ENCODE data around the gene PAK1. TPM values are rescaled to one million over a fixed set of nuclear protein-coding genes. Genes with fewer than 3 reads are reported as not detected.

Gene PAK1
- total RNA-seq, 4 donors from 2014 or later = 17.8 to 34.5 (median 21.6) TPM

DNA sequence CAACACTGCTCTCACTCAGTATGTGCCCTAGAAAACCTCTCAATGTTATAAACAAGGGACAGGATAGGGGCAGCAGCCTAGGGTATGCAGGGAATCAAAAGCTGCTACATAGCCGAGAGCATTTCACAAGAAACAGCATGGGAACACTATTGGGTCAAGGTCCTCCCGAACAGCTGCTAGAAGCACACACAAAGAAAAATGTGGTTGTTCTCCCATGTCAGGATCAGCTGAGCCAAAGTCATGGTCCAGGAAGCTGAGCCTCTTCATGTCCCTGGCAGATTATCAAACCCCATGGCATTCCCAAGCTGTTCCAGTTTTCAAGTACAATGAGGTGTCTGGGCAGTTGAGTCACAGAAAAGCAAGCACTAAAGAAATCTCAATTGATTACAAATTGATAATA is 151.4 kb downstream of the PAK1 start:
- no peak overlapping the region for H3K4me3 ChIP-seq (ENCODE audit: low read depth, poor library complexity, severe bottlenecking)
- WGBS, 2 donors = 76% methylated on average over 2 of the region's 2 CpGs
- no peak for TF ChIP-seq POLR2A (IDR thresholded peaks at IDR 0.05)
- TF ChIP-seq, protein P1, sequence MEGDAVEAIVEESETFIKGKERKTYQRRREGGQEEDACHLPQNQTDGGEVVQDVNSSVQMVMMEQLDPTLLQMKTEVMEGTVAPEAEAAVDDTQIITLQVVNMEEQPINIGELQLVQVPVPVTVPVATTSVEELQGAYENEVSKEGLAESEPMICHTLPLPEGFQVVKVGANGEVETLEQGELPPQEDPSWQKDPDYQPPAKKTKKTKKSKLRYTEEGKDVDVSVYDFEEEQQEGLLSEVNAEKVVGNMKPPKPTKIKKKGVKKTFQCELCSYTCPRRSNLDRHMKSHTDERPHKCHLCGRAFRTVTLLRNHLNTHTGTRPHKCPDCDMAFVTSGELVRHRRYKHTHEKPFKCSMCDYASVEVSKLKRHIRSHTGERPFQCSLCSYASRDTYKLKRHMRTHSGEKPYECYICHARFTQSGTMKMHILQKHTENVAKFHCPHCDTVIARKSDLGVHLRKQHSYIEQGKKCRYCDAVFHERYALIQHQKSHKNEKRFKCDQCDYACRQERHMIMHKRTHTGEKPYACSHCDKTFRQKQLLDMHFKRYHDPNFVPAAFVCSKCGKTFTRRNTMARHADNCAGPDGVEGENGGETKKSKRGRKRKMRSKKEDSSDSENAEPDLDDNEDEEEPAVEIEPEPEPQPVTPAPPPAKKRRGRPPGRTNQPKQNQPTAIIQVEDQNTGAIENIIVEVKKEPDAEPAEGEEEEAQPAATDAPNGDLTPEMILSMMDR (IDR thresholded peaks at IDR 0.05) = no peak
- intact Hi-C loops (cut with DNase I; ENCODE audit: low total_unique reads) = no loop called here
- DNase-seq (ENCODE audit: low spot score in 2 of 2) = no peak

DNA sequence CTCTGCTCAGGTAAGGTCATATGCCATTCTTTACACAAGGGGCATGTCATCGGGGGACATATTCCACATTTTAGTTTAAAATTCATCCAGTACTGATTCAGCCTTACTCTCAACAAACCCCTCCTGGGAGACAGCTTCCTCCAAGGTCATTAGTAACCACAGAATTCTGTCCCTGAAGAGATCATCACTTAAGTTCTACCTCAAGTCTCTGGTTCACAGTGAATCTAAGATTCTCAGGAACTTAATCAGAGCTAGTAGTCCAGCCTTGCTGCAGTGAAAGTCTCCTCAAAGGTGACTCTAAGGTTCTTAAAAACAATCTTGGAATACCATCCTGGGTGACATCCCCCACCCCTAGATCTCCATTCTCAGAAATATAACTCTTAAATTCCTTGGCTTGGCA is 153.5 kb downstream of the PAK1 start:
- H3K4me3 ChIP-seq (ENCODE audit: low read depth, poor library complexity, severe bottlenecking) = no peak overlapping the region
- intact Hi-C loops (cut with DNase I; ENCODE audit: low total_unique reads) = no loop called here
- DNase-seq (ENCODE audit: low spot score in 2 of 2) = no peak
- WGBS, 2 donors = 85 to 95% methylated on average over 1 of the region's 1 CpG
- no peak for TF ChIP-seq POLR2A (IDR thresholded peaks at IDR 0.05)
- TF ChIP-seq, protein P1 (IDR thresholded peaks at IDR 0.05) = no peak

DNA sequence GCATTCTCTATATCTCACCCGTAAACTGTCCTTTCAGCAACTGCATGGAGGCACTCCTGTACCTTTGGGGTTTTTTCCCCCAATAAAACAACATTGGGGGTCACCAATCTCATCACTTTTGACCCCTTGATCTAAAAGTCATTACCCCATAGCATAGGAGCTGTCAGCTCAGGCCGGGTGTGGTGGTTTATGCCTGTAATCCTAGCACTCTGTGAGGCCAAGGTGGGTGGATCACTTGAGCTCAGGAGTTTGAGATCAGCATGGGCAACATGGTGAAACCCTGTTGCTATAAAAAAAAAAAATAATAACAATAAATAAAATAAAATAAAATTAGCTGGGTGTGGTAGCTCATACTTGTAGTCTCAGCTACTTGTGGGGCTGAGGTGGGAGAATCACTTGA is 155.3 kb downstream of the PAK1 start:
- TF ChIP-seq, protein P1 (IDR thresholded peaks at IDR 0.05) = no peak
- TF ChIP-seq POLR2A (IDR thresholded peaks at IDR 0.05) = no peak
- no peak overlapping the region for H3K4me3 ChIP-seq (ENCODE audit: low read depth, poor library complexity, severe bottlenecking)
- intact Hi-C loops (cut with DNase I; ENCODE audit: low total_unique reads) = no loop called here
- 93 to 94% methylated on average over 2 of the region's 2 CpGs for WGBS, 2 donors
- no peak for DNase-seq (ENCODE audit: low spot score in 2 of 2)

DNA sequence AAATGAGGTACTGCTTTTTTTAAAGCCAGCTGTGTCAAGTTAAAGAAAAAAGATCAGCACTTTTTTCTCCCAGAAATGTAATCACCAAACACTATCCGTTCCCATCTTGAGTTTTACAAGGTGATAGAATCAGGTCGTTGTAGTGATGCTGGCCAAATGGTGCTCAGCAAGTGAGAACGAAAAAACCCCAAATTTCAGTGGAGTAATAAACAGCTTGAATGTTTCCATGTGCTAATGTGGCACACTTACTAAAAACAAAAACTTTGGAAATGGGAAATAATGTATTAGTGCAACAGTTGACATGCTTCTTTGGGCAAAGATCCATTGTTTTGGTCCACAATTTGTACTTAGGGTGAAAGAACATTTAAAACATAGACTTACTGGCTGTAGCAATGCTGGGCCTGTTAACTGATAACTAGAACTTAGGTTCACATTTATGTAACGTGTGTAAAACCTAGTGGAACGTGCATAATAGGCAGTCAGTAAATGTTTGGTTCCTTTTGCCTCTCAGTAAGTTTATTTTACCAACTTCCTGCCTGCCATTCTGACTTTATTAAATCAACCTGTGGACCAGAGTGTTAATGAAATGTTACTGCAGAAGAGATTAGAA is 157.1 kb downstream of the PAK1 start:
- DNase-seq (ENCODE audit: low spot score in 2 of 2) = no peak
- intact Hi-C loops (cut with DNase I; ENCODE audit: low total_unique reads) = no loop called here
- H3K4me3 ChIP-seq (ENCODE audit: low read depth, poor library complexity, severe bottlenecking) = no peak overlapping the region
- 44 to 51% methylated on average over 5 of the region's 5 CpGs for WGBS, 2 donors
- TF ChIP-seq POLR2A (IDR thresholded peaks at IDR 0.05) = no peak
- TF ChIP-seq, protein P1 (IDR thresholded peaks at IDR 0.05) = no peak

DNA sequence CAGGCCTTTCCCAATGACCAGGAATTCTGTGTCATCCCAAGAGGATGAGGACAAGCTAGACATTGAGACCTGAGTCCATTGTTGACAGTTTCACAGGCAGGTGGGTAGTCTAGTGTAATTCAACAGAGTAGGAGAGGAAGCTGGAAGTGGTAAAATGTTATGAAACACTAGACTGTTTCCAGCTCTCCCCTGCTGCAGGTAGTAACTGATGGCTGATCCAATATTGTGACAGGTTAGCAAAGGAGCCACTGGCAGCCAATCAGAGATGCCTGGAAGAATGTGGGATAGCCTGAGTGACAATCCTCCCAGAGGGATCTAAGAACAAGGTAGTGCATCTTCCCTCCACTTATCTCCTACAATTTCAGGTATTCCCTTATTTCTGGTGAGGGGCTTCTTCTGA is 161.8 kb downstream of the PAK1 start:
- H3K4me3 ChIP-seq (ENCODE audit: low read depth, poor library complexity, severe bottlenecking) = no peak overlapping the region
- intact Hi-C loops (cut with DNase I; ENCODE audit: low total_unique reads) = no loop called here
- DNase-seq (ENCODE audit: low spot score in 2 of 2) = no peak
- TF ChIP-seq POLR2A (IDR thresholded peaks at IDR 0.05) = no peak
- TF ChIP-seq, protein P1 (IDR thresholded peaks at IDR 0.05) = no peak

DNA sequence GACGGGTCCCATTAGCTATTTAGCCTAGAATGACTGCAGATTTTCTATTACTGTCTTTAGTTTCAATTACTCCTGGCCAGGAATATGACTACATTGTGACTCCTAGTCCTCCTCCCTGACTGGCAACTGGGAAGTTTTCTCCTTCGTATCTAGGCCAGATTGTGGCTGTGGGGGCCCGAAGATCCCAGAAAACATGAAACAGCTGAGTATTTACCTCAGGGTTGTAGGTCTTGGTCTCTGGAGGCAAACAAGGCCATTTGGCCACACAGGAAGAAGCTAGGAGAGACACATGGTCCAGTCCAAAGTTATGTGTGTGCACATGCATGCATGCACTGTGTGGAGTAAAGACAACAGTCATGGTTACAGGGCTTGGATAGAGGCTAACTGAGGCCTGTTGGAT is 162.2 kb downstream of the PAK1 start:
- intact Hi-C loops (cut with DNase I; ENCODE audit: low total_unique reads) = no loop called here
- DNase-seq (ENCODE audit: low spot score in 2 of 2) = no peak
- TF ChIP-seq, protein P1 (IDR thresholded peaks at IDR 0.05) = no peak
- no peak for TF ChIP-seq POLR2A (IDR thresholded peaks at IDR 0.05)
- 85 to 91% methylated on average over 3 of the region's 3 CpGs for WGBS, 2 donors
- no peak overlapping the region for H3K4me3 ChIP-seq (ENCODE audit: low read depth, poor library complexity, severe bottlenecking)
